ENCODE measurements around the gene GNAT2. TPM values are rescaled to one million over a fixed set of nuclear protein-coding genes. Genes with fewer than 3 reads are reported as not detected.

GNAT2 gene
- total RNA-seq, 1 donor from 2014 or later = not detected

DNA sequence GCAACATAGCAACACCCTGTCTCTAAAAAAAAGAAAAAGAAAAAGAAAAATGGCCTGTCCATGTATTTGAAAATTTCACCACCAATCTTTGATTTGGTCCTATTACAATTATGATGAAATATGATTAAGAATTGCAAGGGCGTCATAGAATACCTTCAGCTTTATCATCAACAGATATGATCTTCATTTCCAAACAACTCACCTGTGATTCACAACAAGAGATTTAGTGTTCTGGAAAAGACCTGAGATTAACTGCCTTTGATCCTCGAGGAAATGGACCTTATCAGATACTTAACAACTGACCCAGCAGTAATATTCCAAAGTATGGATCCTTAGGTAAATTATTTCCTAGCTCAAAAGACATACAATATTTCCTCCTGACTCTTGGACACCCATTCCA, 33.0 kb upstream of the GNAT2 start:
- peaks cover 6% of the 10 kb centered on the region for H3K27me3 Mint-ChIP-seq (ENCODE audit: unreplicated experiment)
- DNase-seq = no peak
- H3K4me3 Mint-ChIP-seq (ENCODE audit: unreplicated experiment) = no peak overlapping the region
- TF ChIP-seq CTCF (IDR thresholded peaks at IDR 0.05; ENCODE audit: partially characterized antibody, unreplicated experiment) = no peak
- H3K9me3 Mint-ChIP-seq (ENCODE audit: unreplicated experiment) = peaks cover 2% of the 10 kb centered on the region
- H3K27ac Mint-ChIP-seq (ENCODE audit: unreplicated experiment) = no peak overlapping the region
- no peaks in the 10 kb centered on the region for H3K36me3 Mint-ChIP-seq (ENCODE audit: unreplicated experiment)
- peaks cover 4% of the 10 kb centered on the region for H3K4me1 Mint-ChIP-seq (ENCODE audit: low read depth, unreplicated experiment)

DNA sequence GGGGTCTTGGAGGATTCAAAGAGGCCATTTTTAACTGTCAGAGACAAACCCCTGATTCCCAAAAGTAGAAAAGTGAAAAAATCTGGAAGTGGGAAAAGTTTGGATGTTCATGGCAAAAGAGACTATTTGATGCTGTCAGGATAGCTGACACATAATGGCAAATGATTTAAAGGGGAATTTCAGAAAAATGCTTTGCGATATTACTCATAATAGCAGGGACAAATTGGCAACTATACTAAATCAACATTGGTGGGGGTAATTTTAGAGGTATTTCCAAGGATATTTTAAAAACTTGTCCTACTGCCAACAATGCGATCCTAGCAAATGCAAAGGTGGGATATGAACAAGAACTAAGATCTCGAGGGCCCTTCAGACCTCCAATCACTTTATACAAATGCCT, 31.2 kb upstream of the GNAT2 start:
- no peak for TF ChIP-seq CTCF (IDR thresholded peaks at IDR 0.05; ENCODE audit: partially characterized antibody, unreplicated experiment)
- no peak overlapping the region for H3K27ac Mint-ChIP-seq (ENCODE audit: unreplicated experiment)
- no peak for DNase-seq
- peaks cover 6% of the 10 kb centered on the region for H3K27me3 Mint-ChIP-seq (ENCODE audit: unreplicated experiment)
- no peak overlapping the region for H3K4me3 Mint-ChIP-seq (ENCODE audit: unreplicated experiment)
- no peaks in the 10 kb centered on the region for H3K36me3 Mint-ChIP-seq (ENCODE audit: unreplicated experiment)
- peaks cover 3% of the 10 kb centered on the region for H3K4me1 Mint-ChIP-seq (ENCODE audit: low read depth, unreplicated experiment)
- H3K9me3 Mint-ChIP-seq (ENCODE audit: unreplicated experiment) = peaks cover 4% of the 10 kb centered on the region

- H3K4me1 Mint-ChIP-seq (ENCODE audit: low read depth, unreplicated experiment) = peaks cover 3% of the 10 kb centered on the region
- no peak overlapping the region for H3K27ac Mint-ChIP-seq (ENCODE audit: unreplicated experiment)
- H3K27me3 Mint-ChIP-seq (ENCODE audit: unreplicated experiment) = peaks cover 2% of the 10 kb centered on the region
- no peaks in the 10 kb centered on the region for H3K36me3 Mint-ChIP-seq (ENCODE audit: unreplicated experiment)
- DNase-seq = no peak
- peaks cover 4% of the 10 kb centered on the region for H3K9me3 Mint-ChIP-seq (ENCODE audit: unreplicated experiment)
- no peak overlapping the region for H3K4me3 Mint-ChIP-seq (ENCODE audit: unreplicated experiment)
- TF ChIP-seq CTCF (IDR thresholded peaks at IDR 0.05; ENCODE audit: partially characterized antibody, unreplicated experiment) = no peak
Observed at GRCh38 chr1:109649491-109649914, 30.1 kb upstream of the GNAT2 start.

- H3K27me3 Mint-ChIP-seq (ENCODE audit: unreplicated experiment) = peaks cover 3% of the 10 kb centered on the region
- DNase-seq = no peak
- no peak overlapping the region for H3K27ac Mint-ChIP-seq (ENCODE audit: unreplicated experiment)
- H3K4me1 Mint-ChIP-seq (ENCODE audit: low read depth, unreplicated experiment) = peaks cover 3% of the 10 kb centered on the region
- H3K4me3 Mint-ChIP-seq (ENCODE audit: unreplicated experiment) = no peak overlapping the region
- H3K9me3 Mint-ChIP-seq (ENCODE audit: unreplicated experiment) = peaks cover 3% of the 10 kb centered on the region
- no peak for TF ChIP-seq CTCF (IDR thresholded peaks at IDR 0.05; ENCODE audit: partially characterized antibody, unreplicated experiment)
- no peaks in the 10 kb centered on the region for H3K36me3 Mint-ChIP-seq (ENCODE audit: unreplicated experiment)
Observed at GRCh38 chr1:109644670-109645069, 25.3 kb upstream of the GNAT2 start.

DNA sequence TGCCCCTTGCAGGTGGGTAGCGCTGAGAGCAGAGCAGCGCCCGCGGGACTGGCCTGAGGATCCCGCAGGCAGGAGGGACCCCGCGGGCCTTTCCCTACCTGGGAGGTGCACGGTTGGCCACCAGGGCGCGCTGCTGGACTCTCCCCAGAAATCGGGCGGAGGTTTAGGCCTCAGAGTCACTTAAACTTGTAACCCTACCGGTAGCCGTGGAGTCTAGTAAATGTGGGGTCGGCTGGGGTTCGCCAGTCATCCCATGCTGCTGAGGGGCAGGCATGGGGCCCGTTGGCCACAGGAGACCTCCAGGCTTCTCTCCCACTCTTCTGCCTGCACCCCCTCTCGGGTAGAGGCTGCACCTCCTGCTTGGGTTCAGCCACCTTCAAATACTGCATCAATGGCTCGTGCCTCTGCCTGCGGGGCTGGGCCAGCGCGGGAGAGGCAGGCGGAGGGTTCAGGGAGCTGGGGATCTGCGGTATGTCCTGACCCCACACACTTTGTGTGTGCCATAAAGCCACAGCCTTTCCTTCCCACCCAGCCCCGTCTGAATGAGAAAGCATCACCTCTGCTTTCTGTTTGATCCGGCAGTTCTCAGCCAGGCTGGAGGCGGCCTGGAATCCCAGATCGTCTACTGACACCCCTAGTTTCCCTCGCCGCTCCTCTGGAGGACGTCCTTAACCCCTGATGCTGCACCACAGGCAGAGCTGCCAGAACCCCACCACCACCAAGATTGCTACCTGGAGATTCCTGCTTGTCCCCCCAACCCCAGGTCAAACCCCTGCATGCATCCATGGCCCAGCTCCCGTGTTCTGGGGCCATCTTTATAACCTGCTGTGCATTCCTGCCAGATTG, 24.2 kb upstream of the GNAT2 start:
- DNase-seq = peak; percentile 92
- H3K27ac Mint-ChIP-seq (ENCODE audit: unreplicated experiment) = no peak overlapping the region

More for the DNA sequence above, 24.2 kb upstream of the GNAT2 start:
- H3K27me3 Mint-ChIP-seq (ENCODE audit: unreplicated experiment) = peaks cover 3% of the 10 kb centered on the region
- H3K4me3 Mint-ChIP-seq (ENCODE audit: unreplicated experiment) = no peak overlapping the region
- H3K9me3 Mint-ChIP-seq (ENCODE audit: unreplicated experiment) = peaks cover 3% of the 10 kb centered on the region
- H3K4me1 Mint-ChIP-seq (ENCODE audit: low read depth, unreplicated experiment) = peaks cover 7% of the 10 kb centered on the region
- no peaks in the 10 kb centered on the region for H3K36me3 Mint-ChIP-seq (ENCODE audit: unreplicated experiment)
- peak; percentile 85 for TF ChIP-seq CTCF (IDR thresholded peaks at IDR 0.05; ENCODE audit: partially characterized antibody, unreplicated experiment)

Data from glutamatergic neuron (in vitro differentiated cells).